GM21619 (cell line): ENCODE results near the gene MEF2D.

Experiments used
- ATAC-seq: cut with Tn5 transposase; IDR thresholded peaks from one replicate; pipeline ENCODE4 v1.9.1; 2021; ENCODE audit not compliant: unreplicated experiment

MEF2D gene

DNA sequence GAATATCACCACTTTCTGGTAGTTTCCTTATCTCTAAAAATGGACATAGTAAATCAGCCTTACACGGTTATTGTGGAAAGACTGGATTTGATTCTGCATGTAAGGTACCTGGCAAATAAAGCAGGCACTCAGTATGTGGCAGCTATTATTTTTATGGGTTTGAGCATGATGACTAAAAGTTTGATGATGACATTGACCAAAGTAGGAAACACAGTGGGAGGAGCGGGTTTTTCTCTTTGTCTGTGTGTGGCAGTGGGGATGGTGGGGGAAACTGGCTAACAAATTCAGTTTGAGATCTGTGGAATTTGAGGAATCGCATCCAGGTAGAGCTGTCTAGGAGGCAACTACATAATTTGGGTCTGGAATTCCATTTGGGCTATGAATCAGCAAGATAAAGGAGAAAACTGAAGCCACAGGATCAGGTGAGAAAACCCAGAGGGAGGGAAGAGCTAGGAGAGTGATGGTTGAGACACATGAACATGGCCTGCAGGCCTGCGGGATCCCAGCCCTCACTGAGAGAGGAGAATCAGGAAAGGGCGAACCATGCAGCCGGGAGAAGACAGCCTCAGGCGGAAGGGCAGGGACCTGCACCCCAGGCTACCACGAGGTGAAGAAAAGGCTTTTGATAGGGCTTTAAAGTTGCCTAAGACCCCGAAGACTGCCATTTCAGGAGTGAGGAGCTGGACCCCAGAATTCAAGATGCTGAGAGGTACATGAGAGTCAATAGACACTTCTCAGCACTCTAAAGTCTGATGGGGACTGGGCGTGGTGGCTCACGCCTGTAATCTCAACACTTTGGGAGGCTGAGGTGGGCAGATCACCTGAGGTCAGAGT is 52.2 kb downstream of the MEF2D start:
- no peak for ATAC-seq

- no peak for ATAC-seq
These were observed 54.7 kb downstream of the MEF2D start for GRCh38 chr1:156445789-156446263.

DNA sequence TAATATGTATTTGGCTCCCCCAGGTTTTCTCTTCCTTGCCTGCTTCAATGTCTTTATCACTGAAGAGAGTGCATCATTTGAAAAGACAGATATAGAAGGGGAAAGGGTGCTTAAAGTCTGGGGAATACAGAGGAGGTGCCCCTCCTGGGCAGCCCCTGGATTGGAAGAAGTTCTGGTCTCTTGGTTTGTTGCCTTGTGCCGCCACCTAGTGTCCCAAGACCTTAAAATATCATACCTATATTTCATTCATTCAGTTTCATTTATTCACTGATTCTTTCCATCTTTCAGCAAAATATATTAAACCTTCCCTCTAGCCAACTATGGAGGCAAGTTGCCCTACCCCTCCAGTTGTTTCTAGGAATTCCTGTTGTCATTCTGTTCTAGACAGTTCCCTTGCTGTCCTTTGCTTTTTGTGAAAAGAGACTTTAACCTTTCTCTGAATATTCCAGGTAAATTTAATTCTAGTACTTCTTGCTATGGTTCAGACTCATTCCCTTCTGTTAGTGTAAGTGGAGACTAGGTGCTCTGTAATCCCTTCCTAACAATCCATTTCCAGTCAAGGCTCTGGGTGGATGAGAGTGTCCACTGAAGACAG is 56.1 kb downstream of the MEF2D start:
- no peak for ATAC-seq

GRCh38 chr1:156443286-156443685 is 57.3 kb downstream of the MEF2D start:
- no peak for ATAC-seq

DNA sequence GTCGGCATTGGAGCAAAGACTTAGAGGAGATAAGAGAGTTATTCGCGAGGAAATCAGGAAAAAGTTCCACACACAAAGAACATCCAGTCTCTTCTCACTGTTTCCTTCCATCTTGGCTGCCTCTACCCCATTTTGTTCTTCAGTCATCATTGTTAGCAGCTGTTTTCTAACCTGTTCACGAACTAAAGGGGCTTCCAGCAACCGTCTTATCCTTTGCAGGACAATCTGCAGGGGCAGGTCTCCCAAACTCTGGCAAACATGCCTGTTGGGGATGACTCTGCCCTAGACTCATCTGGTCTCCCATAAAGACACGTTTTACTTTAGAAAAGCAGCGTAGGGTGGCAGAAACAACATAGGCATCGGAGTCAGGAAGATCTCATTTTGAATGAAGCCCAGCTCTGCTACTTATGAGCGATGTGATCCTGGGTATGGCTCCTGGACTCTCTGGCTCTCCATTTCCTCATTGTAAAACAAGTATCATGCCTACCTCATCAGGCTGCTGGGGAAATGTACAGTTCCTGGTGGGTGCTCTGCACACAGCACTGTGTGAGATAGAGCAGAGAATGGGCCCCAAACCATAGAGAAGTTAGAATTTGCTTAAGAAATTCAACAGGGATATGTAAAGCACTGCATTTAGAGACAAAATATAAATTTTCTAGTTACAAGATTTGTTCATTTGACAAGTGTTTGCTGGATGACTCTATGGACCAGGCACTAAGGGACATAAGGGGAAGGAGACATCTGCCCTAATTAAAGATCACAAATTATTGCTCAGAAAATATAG is 59.7 kb downstream of the MEF2D start:
- ATAC-seq: no peak

GRCh38 chr1:156439777-156440183 is 60.8 kb downstream of the MEF2D start:
- no peak for ATAC-seq

GRCh38 chr1:156439036-156439776 is 61.4 kb downstream of the MEF2D start:
- ATAC-seq: no peak

- ATAC-seq: no peak
These were observed 62.1 kb downstream of the MEF2D start for GRCh38 chr1:156438278-156438987.

DNA sequence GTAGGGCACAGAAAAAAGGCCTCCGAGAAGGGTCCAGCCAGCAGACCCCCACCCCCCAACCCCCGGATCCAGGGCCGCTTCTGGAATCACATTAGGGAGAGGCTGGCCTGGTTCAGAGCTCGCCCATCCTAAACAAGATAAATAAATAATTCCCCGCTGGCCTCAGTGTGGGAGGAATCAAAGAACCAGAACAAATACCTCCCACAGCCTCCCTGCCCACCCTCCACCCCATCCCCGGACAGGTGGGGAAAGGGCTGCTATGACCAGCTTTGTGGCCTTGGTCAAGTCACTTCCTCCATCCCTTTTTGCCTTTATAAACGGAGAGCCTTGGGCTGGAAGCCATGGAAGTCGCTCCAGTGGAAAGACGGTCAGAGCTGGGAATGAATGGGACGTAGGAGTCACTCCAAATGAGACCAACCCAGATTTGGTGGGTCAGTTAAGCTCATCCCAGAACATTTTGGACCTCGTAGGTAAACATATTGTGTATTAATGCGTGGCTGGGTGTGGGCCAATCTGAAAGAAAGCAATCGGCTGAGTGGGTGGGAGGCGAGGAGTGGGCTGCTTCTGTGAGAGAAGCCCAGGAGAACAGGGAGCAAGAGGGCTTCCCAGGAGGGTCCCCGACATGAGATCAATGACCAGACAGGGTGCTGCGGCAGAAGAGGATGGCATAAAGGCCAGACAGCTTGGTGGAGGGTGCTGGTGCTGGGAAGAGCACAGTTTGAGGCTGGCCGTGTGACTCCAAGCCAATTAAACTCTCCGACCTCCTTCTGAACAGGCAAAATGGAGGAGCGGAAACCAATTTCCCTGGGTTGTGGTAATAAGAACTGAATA is 63.3 kb downstream of the MEF2D start:
- no peak for ATAC-seq

DNA sequence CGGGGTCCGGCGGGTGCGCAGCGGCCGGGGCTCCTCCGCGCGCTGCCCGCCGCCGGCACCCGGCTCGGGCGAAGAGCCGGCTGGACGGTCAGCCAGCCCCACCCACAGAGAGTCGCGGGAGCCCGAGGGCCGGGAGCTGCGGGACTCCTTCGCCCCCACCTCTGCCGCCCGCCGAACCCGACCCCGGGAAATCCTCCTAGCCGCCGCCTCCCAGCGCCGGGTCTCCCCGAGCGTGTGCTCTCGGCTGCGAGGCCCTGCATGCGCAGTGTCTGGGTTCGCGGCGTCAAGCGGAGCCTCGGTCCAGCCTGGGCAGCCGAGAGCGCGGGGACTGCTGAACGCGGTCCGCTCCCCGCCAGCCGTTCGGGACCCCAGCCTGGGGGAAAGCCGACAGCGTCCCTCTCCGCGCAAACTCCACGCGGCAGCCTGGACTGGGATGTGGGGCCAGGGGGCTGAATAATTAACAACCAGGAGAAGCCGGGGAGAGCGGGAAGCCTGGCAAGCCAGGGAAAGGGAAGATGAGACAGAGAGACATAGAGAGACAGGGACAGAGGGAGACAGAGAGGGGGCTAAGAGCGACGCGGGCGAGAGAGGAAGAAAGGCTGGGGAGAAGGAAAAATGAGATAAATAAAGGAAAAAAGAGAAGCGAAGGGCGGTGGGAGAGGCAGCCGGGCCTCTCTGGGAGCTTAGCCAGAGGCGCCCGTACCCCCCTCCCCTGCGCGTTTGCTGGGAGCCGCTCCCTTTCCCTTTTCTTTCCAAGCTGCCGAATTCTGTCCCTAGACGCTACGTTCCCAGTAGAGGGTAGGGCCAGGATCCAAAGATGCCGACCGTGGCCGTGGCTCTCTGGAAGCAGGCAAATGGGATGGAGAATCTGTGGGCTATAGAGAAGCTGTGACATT is 64.2 kb downstream of the MEF2D start:
- no peak for ATAC-seq

DNA sequence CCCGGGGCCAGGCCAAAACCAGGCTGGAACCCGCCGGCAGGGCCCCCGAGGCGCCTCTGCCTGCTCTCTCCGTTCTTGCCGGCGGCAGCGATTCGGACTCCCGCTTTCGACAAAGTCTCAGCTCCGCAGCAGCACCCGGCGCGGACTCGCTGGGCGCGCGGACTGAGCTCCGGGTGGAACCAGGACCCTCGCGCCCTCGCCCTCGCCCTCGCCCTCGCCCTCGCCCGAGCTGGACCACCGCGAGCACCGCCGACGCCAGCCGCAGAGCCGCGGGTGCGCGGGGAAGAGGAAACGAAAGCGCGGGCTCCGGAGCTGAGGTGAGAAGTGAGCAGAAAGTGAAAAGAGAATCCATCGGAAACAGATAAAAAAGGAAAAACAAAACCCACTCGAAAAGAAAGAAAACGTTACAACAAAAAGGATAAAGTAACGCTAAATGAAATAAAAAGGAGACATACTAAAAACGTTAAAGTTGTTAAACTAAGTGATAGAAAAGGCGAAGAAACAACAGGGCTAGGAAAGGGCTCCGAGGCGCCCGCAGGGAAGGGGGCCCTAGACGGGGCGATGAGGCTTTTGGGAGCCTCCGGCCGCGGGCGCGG is 64.9 kb downstream of the MEF2D start:
- no peak for ATAC-seq

- no peak for ATAC-seq
These were observed 65.5 kb downstream of the MEF2D start for GRCh38 chr1:156434989-156435544.

GRCh38 chr1:156433602-156434001 is 67.0 kb downstream of the MEF2D start:
- no peak for ATAC-seq

GRCh38 chr1:156433032-156433431 is 67.5 kb downstream of the MEF2D start:
- no peak for ATAC-seq

GRCh38 chr1:156432669-156433018 is 67.9 kb downstream of the MEF2D start:
- ATAC-seq: no peak

DNA sequence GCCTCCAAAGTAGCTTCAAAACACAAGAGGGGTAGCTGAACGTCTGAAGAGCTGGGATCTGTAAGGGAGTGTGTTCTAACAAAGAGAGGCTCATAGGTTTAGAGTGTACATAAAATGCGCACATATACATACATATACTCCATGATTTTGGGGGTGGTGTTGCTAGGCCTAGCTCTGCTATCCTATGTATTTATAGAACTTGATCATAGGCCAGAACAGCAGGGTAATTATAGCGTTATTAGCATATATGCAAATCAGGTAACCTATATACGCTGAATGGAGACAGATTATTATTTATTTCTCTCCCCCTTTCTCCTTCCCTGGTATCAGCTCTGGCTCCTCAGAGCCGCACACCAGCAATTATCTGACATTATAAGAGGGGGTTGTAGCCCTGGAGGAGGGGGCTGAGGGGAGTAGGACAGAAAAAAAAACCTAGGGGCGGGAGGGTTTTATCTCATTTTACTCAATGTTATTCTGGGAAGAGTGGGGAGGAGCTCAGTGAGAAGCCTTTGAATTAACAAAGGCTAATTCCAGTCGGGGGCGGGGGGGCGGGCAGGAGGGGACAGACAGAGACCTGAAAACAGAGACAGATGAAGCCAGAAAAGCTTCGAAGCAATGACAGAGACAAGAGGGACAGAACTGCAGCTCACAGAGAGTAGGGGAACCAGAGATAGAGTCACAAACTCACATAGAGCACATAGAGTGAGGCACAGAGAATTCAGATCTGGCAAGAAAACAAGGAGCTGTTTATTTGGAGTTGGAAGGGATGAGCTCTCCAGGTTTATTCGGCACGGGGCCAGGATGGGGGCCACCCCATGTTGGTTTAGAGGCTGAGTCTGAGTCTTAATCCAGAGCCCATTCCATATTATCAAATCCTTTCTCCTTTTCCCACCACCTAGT is 68.6 kb downstream of the MEF2D start:
- ATAC-seq: no peak

DNA sequence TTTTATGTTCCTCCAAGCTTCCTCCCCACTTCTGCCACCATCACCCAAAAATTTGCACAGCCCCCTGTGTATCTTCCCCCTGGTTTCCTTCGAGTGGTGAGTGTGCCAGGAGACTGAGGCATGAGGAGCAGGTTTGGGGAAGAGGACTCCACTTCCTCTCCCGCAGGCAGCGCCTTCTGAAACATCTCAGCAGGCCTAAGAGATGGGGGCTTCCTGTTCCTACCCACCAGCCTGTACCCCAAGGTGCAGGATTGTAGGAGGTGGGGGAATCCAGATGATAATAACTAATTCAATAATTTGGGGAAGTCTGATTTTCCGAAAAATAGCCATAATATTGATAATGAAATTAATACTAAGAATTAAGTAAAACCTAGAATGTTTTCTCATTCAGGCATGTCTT is 69.2 kb downstream of the MEF2D start:
- no peak for ATAC-seq
